Measurements from ENCODE around the gene CNOT1. TPM values are rescaled to one million over a fixed set of nuclear protein-coding genes. Genes with fewer than 3 reads are reported as not detected.

Gene CNOT1
- total RNA-seq, 4 donors from 2014 or later = 93.8 to 124 (median 110) TPM

DNA sequence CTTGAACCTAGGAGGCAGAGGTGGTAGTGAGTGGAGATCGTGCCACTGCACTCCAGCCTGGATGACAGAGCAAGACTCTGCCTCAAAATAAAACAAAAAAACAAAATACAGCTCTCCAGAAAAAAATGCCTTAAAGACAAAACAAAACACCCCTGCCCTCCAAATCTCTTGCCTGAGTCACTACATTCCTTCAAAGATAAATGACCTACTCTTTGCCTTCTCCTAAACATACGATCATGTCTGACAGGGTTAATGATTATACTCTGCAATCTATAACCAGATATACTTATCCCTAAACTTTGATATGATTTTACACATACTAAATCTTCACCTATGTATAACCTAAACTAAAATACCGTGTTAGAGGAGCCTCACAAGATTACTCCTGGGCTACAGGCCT, 115.8 kb downstream of the CNOT1 start:
- WGBS, 2 donors (ENCODE audit: low coverage in 1 of 2) = 68 to 86% methylated on average over 2 to 3 of the region's 3 CpGs
- Histone ChIP-seq H3K4me1 (peaks cover 0 to 28% (median 5%) of the 10 kb centered on the region in 3 donors), H3K9me3 (no peaks in the 10 kb centered on the region), H3K27me3 (no peaks in the 10 kb centered on the region), H3K27ac (peak overlapping the region in 1 of 4 donors; percentile 87), H3K4me3 (no peak overlapping the region), H3K36me3 (peaks cover 0 to 24% of the 10 kb centered on the region in 2 donors)
- no peak for ATAC-seq
- TF ChIP-seq, protein P1, sequence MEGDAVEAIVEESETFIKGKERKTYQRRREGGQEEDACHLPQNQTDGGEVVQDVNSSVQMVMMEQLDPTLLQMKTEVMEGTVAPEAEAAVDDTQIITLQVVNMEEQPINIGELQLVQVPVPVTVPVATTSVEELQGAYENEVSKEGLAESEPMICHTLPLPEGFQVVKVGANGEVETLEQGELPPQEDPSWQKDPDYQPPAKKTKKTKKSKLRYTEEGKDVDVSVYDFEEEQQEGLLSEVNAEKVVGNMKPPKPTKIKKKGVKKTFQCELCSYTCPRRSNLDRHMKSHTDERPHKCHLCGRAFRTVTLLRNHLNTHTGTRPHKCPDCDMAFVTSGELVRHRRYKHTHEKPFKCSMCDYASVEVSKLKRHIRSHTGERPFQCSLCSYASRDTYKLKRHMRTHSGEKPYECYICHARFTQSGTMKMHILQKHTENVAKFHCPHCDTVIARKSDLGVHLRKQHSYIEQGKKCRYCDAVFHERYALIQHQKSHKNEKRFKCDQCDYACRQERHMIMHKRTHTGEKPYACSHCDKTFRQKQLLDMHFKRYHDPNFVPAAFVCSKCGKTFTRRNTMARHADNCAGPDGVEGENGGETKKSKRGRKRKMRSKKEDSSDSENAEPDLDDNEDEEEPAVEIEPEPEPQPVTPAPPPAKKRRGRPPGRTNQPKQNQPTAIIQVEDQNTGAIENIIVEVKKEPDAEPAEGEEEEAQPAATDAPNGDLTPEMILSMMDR (IDR thresholded peaks at IDR 0.05) = no peak
- TF ChIP-seq POLR2AphosphoS5 (IDR thresholded peaks at IDR 0.05) = no peak
- no peak for TF ChIP-seq EP300 (IDR thresholded peaks at IDR 0.05)
- TF ChIP-seq POLR2A (IDR thresholded peaks at IDR 0.05) = no peak

DNA sequence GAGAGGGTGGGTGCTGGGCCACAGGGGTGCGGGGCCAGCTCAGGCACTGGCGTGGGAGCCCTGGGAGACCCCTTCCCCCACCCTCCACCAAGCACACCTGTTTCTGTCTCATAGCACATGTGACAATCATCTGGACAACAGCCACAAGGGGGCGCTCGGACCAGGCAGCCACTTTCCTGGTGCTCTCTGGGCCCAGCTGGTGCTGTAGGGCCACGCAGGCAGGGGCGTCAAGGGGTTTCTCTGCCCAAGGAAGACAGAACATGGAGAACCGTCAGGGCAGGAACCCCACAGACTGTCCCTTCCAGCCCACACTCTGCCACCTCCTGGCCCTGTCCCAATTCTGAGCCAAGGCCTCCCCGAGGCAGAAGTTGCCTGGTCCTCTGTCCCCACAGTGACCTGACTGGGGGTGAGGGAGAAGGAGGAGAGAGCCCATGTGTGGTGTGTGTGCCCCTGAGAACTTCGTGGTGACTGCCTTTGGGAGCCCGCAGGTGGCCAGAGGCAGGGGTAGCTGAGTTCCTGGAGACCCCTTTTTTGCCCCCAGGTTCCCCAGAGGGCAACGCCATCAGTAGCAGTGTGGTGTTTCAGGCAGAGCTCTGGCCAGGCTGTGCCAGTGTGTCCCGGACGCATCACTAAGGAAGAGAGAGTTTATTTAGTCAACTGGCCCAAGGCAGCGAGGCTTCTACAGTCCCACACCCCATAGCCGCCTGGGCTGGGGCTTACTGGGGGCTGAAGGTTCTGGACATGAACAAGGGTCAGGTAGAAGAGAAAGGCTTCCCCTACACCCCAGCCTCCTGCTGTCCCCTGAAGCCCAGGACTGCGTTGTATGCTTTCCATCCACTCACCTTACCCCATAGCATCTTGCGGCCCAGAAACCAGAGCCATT, 117.5 kb downstream of the CNOT1 start:
- H3K9me3 ChIP-seq = no peaks in the 10 kb centered on the region
- 0 to 92% methylated on average over 1 to 4 of the region's 17 CpGs for WGBS, 2 donors (ENCODE audit: low coverage in 1 of 2)
- no peak overlapping the region for H3K4me3 ChIP-seq
- H3K36me3 ChIP-seq = peaks cover 0 to 7% of the 10 kb centered on the region in 2 donors
- no peak for ATAC-seq
- H3K27ac ChIP-seq = no peak overlapping the region
- H3K27me3 ChIP-seq = peaks cover 8% of the 10 kb centered on the region
- peaks cover 0 to 28% (median 5%) of the 10 kb centered on the region in 3 donors for H3K4me1 ChIP-seq
- TF ChIP-seq, protein P1 (IDR thresholded peaks at IDR 0.05) = peak in 3 of 4 experiments; percentile 58 to 78 (median 63)
- TF ChIP-seq POLR2AphosphoS5 (IDR thresholded peaks at IDR 0.05) = no peak

DNA sequence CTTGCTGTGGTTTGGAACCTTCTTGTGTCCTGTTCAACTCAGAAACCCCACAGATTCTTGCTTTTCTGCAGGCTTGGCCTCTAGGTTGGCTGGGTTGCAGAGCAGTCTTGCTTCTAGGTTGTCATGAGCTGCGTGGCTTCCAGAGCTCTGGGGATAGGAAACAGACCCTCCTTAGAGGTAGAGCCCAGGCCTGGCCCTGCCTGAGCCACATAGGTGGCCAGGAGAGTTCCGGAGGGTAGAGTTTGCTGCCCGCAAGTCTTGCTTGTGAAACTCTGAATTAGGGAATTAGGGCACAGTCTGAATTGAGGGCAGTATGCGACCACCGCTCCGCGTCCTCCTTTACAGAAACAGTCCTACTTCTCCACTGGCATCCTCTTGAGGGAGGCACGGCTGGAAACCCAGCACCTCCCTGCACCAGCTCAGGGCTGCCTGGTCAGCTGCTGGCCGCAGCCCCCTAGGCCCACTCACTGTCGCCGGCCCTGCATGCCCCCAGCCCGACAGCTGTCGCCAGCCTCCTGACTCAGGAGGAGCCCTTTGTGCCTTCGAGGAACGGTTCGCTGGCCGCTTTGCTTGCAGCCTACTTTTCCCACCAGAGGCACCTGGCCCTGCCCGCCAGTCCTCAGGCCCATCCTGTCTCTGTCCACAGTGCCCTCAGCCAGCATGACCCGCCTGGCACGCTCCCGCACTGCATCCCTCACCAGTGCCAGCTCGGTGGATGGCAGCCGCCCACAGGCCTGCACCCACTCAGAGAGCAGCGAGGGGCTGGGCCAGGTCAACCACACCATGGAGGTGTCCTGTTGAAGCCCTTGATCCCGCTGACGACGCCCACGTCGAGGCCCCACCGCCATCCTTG, 118.6 kb downstream of the CNOT1 start:
- Histone ChIP-seq H3K4me1 (peaks cover 0 to 18% (median 0%) of the 10 kb centered on the region in 3 donors), H3K27me3 (peaks cover 18% of the 10 kb centered on the region), H3K27ac (no peak overlapping the region), H3K9me3 (no peaks in the 10 kb centered on the region), H3K36me3 (no peaks in the 10 kb centered on the region), H3K4me3 (no peak overlapping the region)
- no peak for ATAC-seq
- TF ChIP-seq EP300 (IDR thresholded peaks at IDR 0.05) = no peak
- TF ChIP-seq, protein P1 (IDR thresholded peaks at IDR 0.05) = no peak
- TF ChIP-seq POLR2AphosphoS5 (IDR thresholded peaks at IDR 0.05) = no peak
- TF ChIP-seq POLR2A (IDR thresholded peaks at IDR 0.05) = no peak
- 87% methylated on average over 8 of the region's 30 CpGs; no CpG with 5 or more reads in 1 of the 2 donors for WGBS, 2 donors (ENCODE audit: low coverage in 1 of 2)

DNA sequence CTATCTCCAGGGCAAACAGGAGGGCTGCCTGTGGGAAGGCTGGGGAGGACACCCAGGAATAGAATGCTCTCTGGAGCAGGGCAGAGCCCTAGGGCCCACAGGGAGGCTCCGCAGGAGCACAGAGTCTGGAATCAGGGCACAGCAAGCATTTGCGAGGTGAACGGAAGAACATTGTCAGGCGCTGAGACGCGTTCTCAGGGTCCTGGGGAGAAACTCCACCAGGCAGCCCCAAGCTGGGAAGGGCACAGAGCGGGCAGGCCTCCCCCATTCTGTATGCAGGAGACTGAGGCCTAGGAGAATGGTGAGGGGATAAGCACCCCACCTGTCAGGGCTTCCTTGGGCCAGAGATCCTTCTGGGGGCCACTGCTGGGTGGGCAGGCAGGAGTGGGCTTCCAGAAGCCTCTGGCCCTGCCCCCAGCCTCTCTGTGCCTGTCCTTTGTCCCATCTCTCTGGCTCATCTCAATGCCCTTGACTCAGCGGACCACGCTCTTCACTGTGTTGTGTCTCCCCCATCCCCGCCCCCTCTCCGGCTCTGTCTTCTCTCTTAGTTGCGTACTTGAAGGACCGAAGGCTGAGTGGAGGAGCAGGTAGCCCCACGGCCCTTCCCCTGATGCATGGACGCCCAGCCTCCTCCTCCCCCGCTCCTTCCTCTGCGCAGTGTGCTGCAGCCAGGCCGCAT, 119.4 kb downstream of the CNOT1 start:
- Histone ChIP-seq H3K27ac (no peak overlapping the region), H3K4me3 (no peak overlapping the region), H3K4me1 (peaks cover 0 to 17% (median 0%) of the 10 kb centered on the region in 3 donors), H3K27me3 (peaks cover 18% of the 10 kb centered on the region), H3K36me3 (no peaks in the 10 kb centered on the region), H3K9me3 (no peaks in the 10 kb centered on the region)
- TF ChIP-seq POLR2A (IDR thresholded peaks at IDR 0.05) = no peak
- ATAC-seq = no peak
- WGBS, 2 donors (ENCODE audit: low coverage in 1 of 2) = 93 to 100% methylated on average over 1 to 10 of the region's 18 CpGs
